ENCODE measurements around the gene KRT8. TPM values are rescaled to one million over a fixed set of nuclear protein-coding genes. Genes with fewer than 3 reads are reported as not detected.

KRT8 gene
- total RNA-seq, 1 donor from 2014 or later: 117 TPM

DNA sequence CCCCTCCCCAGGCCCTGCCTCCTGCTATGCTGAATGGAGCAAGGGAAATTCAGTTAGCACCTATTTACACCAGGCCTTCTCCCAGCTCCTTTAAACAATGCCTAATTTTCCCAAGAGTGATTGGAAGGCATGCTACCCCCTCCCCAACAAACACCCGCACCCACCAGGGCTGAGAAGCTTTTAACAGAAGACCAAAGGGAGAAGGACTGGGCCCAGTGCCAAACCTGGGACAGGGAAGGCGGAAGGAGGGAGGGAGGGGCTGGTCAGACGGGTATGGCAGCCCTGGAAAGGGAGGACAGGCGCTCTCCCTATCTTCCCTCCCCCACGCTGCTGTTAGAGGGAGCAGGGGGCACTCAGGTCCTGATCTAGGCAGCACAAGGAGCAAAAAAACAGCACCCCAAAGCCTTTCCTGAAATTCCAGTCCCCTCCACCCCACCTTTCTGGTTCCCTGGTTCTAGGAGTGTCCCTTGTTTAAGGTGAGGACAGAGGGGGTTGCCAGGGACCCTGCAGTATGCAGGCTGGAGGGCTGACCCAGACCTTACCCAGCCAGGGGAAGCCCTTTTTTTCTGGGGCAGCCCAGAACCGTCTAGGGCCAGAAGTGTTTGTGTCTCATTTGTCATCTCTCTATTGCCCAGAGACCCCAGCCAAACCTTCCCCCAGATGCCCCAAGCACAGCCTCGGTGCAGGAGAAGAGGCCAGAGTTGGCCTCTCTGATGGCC lies 2.4 kb upstream of the KRT8 start:
- DNase-seq (ENCODE audit: missing footprints) (no peak), ATAC-seq (no peak)
- intact Hi-C loops (cut with DNase I): no loop called here

GRCh38 chr12:52906191-52906601 lies 1.3 kb upstream of the KRT8 start:
- DNase-seq (ENCODE audit: missing footprints): no peak
- intact Hi-C loops (cut with DNase I): no loop called here
- no peak for ATAC-seq

- intact Hi-C loops (cut with DNase I): no loop called here
- ATAC-seq: peak; percentile 69
- no peak for DNase-seq (ENCODE audit: missing footprints)
Measured at GRCh38 chr12:52903855-52904508, 894 bp downstream of the KRT8 start.

DNA sequence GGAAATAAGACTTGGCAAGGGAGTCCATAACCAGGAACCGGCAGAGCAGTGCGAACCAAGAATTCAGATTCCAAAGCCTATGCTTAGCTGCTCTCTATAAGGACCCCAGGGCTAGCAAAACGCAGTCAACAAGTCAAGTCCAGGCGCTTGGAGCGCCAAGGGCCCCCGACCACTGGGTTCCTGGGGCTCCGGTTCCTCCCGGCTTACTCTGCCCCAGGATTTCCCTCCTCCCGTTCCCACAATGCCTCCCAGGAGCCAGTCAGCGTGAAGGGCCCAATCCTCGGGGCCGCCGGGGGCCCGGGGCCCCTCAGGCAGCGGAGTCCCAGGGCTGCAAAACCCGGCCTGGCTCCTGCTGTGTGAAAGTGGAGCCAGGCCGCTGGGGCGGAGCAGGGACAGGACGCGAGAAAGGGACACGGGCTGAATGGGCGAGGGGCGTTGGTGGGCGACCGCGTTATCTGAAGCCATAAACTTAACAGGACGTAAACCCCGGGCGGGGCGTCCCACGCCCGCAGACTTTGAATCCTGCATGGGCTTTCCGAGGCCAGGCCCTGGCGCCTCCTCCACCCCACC lies 1.5 kb downstream of the KRT8 start:
- DNase-seq (ENCODE audit: missing footprints) (peak; percentile 78), ATAC-seq (peak; percentile 90)
- intact Hi-C loops (cut with DNase I): no loop called here

DNA sequence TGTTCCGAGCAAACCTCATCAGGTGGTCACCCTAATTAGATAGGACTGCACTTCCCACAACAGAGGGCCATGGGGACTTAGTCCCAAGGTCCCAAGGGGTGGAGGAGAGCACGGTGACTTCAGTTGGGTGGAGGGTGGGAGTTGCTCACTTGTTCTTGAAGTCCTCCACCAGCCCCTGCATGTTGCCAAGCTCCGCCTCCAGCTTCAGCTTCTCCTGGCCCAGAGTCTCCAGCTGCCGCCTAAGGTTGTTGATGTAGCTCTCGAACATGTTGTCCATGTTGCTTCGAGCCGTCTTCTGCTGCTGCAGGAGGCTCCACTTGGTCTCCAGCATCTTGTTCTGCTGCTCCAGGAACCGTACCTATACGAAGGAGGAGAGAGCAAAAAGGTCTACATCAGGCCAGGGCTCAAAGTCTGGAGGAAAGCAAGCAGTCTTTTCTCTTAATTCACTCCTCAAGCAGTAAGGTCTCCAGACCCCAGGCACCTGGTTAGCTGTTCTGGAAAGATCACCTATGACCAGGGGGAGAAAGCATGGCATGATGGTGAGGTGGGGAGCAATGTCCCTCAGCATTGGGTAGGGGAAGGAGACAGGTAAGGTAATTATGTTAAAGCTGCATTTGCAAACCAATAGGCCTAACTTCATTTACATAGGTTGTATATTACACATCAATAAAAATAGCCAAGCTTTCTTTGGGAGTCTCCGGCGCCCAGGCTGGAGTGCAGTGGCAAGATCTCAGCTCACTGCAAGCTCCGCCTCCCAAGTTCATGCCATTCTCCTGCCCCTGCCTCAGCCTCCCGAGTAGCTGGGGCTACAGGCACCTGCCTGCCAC lies 2.9 kb downstream of the KRT8 start:
- ATAC-seq (no peak), DNase-seq (ENCODE audit: missing footprints) (no peak)
- intact Hi-C loops (cut with DNase I): no loop called here

DNA sequence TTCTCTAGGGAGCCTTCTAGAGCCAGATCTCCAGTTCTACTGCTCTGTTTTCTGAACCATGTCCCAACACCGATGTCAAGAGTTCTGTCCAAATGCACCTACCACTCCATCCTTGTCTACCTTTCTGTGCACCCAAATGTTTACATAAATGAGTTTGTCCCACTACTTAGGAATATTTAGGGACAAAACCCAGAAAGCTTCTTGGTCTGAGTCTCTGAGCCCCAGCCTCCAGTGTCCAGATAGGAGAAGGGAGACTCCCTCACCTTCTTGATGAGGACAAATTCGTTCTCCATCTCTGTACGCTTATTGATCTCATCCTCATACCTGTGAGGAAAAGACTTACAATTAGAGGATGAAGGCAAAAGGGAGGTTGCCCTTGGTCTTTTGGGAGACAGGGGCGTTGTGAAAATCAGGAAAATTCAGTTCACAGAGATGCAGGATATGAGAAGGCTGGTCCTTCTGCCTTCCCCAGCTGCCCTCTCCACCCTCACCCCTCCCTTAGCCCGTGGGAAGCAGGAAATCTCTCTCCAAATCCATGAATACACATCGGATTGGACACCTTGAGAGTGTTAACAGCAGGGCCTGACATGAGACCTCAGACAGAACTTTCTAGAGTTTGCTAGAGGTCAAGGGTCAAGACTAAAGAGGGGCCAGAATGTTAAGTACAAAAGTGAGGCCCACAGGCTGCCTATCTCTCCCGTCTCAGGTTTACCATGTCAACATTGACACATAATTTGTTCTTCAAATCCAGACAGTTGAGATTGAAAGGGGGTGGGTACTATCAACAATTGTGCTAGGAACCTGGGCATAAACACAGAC lies 3.8 kb downstream of the KRT8 start:
- intact Hi-C loops (cut with DNase I): no loop called here
- ATAC-seq (no peak), DNase-seq (ENCODE audit: missing footprints) (peak; percentile 8)

GRCh38 chr12:52900166-52900895 lies 4.5 kb downstream of the KRT8 start:
- intact Hi-C loops (cut with DNase I): no loop called here
- ATAC-seq (no peak), DNase-seq (ENCODE audit: missing footprints) (peak; percentile 26)

- DNase-seq (ENCODE audit: missing footprints) (peak; percentile 53), ATAC-seq (no peak)
- intact Hi-C loops (cut with DNase I): no loop called here
Measured at GRCh38 chr12:52899338-52900035, 5.4 kb downstream of the KRT8 start.

- intact Hi-C loops (cut with DNase I): no loop called here
- ATAC-seq (no peak), DNase-seq (ENCODE audit: missing footprints) (no peak)
Measured at GRCh38 chr12:52896190-52897100, 8.4 kb downstream of the KRT8 start.

DNA sequence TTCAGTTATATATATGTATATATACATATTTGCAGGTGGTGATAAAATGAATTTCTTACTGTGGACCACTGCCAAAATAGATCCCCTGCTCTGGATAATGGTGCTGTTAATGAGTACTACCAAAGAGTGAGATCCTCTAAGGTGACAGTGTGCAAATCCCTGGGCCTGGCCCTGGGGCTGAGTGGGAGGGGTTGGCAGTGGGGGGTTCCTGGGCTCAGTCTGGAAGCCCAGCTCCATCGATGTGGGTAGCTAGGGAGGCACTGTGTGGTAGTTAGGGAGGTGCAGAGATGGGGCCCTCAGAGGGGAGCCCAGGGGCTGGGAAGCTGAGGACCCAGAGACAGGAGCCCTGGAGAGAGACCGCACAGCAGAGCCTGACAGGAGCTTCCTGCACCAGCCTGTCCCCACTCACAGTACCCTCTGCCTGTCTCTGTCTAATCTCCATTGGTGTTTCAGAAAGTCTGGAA lies 9.1 kb downstream of the KRT8 start:
- DNase-seq (ENCODE audit: missing footprints) (peak; percentile 45), ATAC-seq (no peak)

GRCh38 chr12:52892974-52893373 lies 11.9 kb downstream of the KRT8 start:
- intact Hi-C loops (cut with DNase I): no loop called here
- no peak for DNase-seq (ENCODE audit: missing footprints)

More for the DNA sequence above, 9.1 kb downstream of the KRT8 start:
- intact Hi-C loops (cut with DNase I): no loop called here

DNA sequence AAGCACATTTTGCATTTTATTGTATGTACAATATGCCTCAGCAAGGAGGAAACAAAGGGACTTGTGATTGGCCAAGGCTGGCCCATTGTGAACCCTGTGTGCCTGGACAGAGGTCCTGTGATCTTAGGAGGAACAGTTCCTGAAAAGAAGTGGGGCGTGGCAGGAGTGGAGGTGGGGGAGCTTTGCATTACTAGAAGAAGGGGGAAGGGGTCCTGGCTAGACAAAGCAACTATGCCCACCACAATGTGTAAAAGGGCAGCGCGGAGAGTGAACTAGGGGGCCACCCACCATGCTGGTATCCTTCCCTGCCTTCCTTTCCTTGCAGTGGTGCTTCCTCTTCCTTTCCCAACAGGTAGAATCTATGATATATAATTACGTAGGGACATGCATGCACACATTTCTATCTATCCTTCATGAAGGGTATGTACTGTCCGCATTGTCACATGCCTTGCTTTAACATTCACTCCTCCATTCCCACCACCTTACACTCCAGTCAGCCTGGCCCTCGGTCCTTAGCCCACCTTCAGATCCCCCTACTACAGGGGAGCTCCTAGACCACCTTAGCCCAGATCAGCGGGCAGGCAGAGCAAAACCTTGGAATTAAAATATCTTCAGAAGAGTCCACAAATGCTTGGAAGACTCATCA lies 12.5 kb downstream of the KRT8 start:
- ATAC-seq (no peak), DNase-seq (ENCODE audit: missing footprints) (peak; percentile 42)
- intact Hi-C loops (cut with DNase I): no loop called here

More at GRCh38 chr12:52892974-52893373, 11.9 kb downstream of the KRT8 start:
- no peak for ATAC-seq

DNA sequence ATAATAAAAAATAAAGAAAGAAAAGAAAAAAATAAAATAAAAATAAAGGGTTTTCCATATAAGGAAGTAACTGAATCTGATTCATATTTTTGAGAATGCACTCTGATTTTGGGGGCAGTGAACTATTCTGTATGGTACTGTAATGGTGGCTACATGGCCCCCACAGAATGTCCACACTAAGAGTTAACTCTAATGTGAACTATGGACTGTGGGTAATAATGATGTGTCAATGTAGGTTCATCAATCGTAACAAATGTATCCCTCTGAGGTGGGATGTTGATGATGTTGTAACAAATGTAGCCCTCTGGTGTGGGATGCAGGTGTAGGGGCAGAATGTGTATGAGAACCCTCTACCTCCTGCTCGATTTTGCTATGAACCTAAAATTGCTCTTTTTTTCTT lies 13.8 kb downstream of the KRT8 start:
- ATAC-seq: no peak
- DNase-seq (ENCODE audit: missing footprints): no peak
- intact Hi-C loops (cut with DNase I): no loop called here

DNA sequence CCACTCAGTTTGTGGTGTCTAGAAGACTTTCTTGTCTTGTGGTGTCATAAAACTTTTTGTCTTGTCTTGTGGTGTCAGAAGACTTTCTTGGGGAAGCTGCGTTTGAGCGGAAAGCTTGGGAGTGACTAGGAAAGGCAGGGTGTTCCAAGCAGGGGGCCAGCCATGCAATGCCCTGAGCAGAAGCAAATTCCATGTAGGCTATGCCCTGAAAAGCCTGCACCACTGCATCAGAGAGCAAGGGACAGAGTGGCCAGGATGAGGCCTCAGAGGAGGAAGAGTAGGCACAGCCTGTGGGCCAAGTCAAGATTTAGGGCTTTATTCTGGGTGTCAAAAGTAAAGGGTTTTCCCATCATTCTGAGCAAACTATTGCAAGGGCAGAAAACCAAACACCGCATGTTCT lies 14.5 kb downstream of the KRT8 start:
- intact Hi-C loops (cut with DNase I): no loop called here
- DNase-seq (ENCODE audit: missing footprints) (peak; percentile 1), ATAC-seq (no peak)

- intact Hi-C loops (cut with DNase I): loop anchor here (1.0 to 5.0 kb wide), 2 partner anchors 43 to 97 kb away; no protein-coding TSS in a partner anchor
- DNase-seq (ENCODE audit: missing footprints) (peak; percentile 88), ATAC-seq (peak; percentile 74)
Measured at GRCh38 chr12:52884526-52885293, 20.2 kb downstream of the KRT8 start.
